ENCODE results near the gene COX7A2L. TPM values are rescaled to one million over a fixed set of nuclear protein-coding genes. Genes with fewer than 3 reads are reported as not detected.

The COX7A2L gene
- total and polyA plus RNA-seq, 2 of the 8 experiments (the other 6 are each of a cell fraction or from before 2014, with no cell fraction given): 85.6 to 114 TPM

DNA sequence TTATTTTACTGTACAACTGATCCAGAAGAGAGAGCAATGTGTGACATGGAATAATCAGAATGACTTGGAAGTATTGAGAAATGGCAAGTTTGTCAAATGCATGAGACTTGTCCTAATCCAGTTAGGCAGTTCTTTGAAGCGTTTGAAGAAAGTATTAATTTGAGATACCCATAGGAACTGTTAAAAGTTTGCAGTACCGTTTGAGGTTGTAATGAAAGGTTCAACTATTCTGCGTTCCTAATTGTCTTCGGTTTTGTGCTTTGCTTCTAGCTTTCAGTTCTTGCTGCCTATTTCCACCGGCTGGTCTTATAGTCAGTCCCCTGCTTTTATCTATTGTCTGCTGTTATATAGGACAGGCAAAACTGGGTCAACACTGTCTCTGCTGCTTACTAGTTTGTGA, 41.8 kb downstream of the COX7A2L start (continued):
- TF ChIP-seq JUND (IDR thresholded peaks at IDR 0.05; ENCODE audit: low read length) (no peak), SAP30 (IDR thresholded peaks at IDR 0.05; ENCODE audit: insufficient read depth, insufficient replicate concordance, low read length) (no peak)

Measured in H1 (cell line).